ENCODE results near the gene RAB28.
A peak's percentile ranks its signal among the peaks of the same experiment; 100 is the strongest.

The RAB28 gene

GRCh38 chr4:13511101-13511500 is 27.0 kb upstream of the RAB28 start:
- H3K27ac ChIP-seq (ENCODE audit: low read depth, low read length): no peak overlapping the region
- H3K4me1 ChIP-seq (ENCODE audit: control insufficient read depth in 5 of 5, insufficient read depth in 5 of 5, low read length in 5 of 5): no peaks in the 10 kb centered on the region
- H3K9me3 ChIP-seq (ENCODE audit: control insufficient read depth in 5 of 5, low read length in 5 of 5): peaks cover 0 to 3% (median 0%) of the 10 kb centered on the region in 5 donors
- no peak overlapping the region for H3K4me3 ChIP-seq (ENCODE audit: low read depth in 1 of 5, low read length in 5 of 5)
- no peak overlapping the region for H3K9ac ChIP-seq (ENCODE audit: low read length in 5 of 5)
- H3K36me3 ChIP-seq (ENCODE audit: control insufficient read depth in 5 of 5, insufficient read depth in 5 of 5, low read length in 5 of 5): no peaks in the 10 kb centered on the region
- H3K27me3 ChIP-seq (ENCODE audit: control insufficient read depth in 5 of 5, insufficient read depth in 4 of 5, low read length in 5 of 5): peaks cover 0 to 8% (median 4%) of the 10 kb centered on the region in 5 donors

- Histone ChIP-seq H3K36me3 (ENCODE audit: control insufficient read depth in 5 of 5, insufficient read depth in 5 of 5, low read length in 5 of 5) (no peaks in the 10 kb centered on the region), H3K4me3 (ENCODE audit: low read depth in 1 of 5, low read length in 5 of 5) (no peak overlapping the region), H3K27me3 (ENCODE audit: control insufficient read depth in 5 of 5, insufficient read depth in 4 of 5, low read length in 5 of 5) (peaks cover 0 to 6% (median 3%) of the 10 kb centered on the region in 5 donors), H3K4me1 (ENCODE audit: control insufficient read depth in 5 of 5, insufficient read depth in 5 of 5, low read length in 5 of 5) (no peaks in the 10 kb centered on the region), H3K9me3 (ENCODE audit: control insufficient read depth in 5 of 5, low read length in 5 of 5) (peaks cover 0 to 3% (median 0%) of the 10 kb centered on the region in 5 donors), H3K9ac (ENCODE audit: low read length in 5 of 5) (no peak overlapping the region), H3K27ac (ENCODE audit: low read depth, low read length) (no peak overlapping the region)
Observed at GRCh38 chr4:13509442-13509841, 25.3 kb upstream of the RAB28 start.

DNA sequence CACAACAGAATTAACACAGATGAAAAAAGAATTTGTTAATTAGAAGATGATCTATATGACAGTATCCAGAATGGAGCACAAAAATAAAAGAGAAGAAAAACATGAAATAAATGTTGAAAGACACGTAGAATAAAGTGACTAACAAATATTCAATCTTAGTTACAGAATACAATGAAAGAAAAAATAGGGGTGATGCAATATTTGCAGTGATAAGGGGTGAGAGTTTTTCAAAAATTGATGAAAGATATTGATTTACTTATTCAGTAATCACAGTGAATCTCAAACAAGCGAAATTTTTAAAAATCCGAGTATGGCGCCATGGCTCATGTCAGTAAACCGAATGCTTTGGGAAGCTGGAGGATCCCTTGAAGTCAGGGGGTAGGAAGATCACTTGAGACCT is 20.2 kb upstream of the RAB28 start:
- Histone ChIP-seq H3K9me3 (ENCODE audit: control insufficient read depth in 5 of 5, low read length in 5 of 5) (peaks cover 0 to 3% (median 0%) of the 10 kb centered on the region in 5 donors), H3K27ac (ENCODE audit: low read depth, low read length) (no peak overlapping the region), H3K4me1 (ENCODE audit: control insufficient read depth in 5 of 5, insufficient read depth in 5 of 5, low read length in 5 of 5) (no peaks in the 10 kb centered on the region), H3K9ac (ENCODE audit: low read length in 5 of 5) (no peak overlapping the region), H3K36me3 (ENCODE audit: control insufficient read depth in 5 of 5, insufficient read depth in 5 of 5, low read length in 5 of 5) (no peaks in the 10 kb centered on the region), H3K4me3 (ENCODE audit: low read depth in 1 of 5, low read length in 5 of 5) (no peak overlapping the region), H3K27me3 (ENCODE audit: control insufficient read depth in 5 of 5, insufficient read depth in 4 of 5, low read length in 5 of 5) (peaks cover 0 to 4% (median 0%) of the 10 kb centered on the region in 5 donors)

DNA sequence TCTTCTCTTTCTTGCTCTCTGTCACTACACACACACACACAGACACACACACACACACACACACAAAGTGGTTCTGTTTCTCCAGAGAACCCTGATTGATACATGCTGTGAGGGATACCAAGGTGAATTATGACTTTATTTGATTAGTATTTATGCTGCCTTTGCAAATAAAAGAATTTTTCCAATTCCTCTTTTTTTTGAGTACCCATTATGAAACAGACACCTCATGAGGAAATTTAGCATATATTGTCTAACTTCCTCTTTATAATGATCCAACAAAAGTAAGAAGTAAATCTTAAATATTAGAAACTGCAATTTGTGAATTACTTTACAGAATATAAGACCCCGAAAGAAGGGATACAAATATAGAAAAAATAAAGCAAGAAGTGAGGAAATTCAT is 14.3 kb upstream of the RAB28 start:
- Histone ChIP-seq H3K9ac (ENCODE audit: low read length in 5 of 5) (no peak overlapping the region), H3K4me1 (ENCODE audit: control insufficient read depth in 5 of 5, insufficient read depth in 5 of 5, low read length in 5 of 5) (no peaks in the 10 kb centered on the region), H3K27me3 (ENCODE audit: control insufficient read depth in 5 of 5, insufficient read depth in 4 of 5, low read length in 5 of 5) (peaks cover 0 to 4% (median 0%) of the 10 kb centered on the region in 5 donors), H3K4me3 (ENCODE audit: low read depth in 1 of 5, low read length in 5 of 5) (no peak overlapping the region), H3K27ac (ENCODE audit: low read depth, low read length) (no peak overlapping the region), H3K9me3 (ENCODE audit: control insufficient read depth in 5 of 5, low read length in 5 of 5) (peaks cover 0 to 3% (median 0%) of the 10 kb centered on the region in 5 donors), H3K36me3 (ENCODE audit: control insufficient read depth in 5 of 5, insufficient read depth in 5 of 5, low read length in 5 of 5) (no peaks in the 10 kb centered on the region)

GRCh38 chr4:13496605-13497004 is 12.5 kb upstream of the RAB28 start:
- peaks cover 0 to 4% (median 0%) of the 10 kb centered on the region in 5 donors for H3K27me3 ChIP-seq (ENCODE audit: control insufficient read depth in 5 of 5, insufficient read depth in 4 of 5, low read length in 5 of 5)
- H3K36me3 ChIP-seq (ENCODE audit: control insufficient read depth in 5 of 5, insufficient read depth in 5 of 5, low read length in 5 of 5): no peaks in the 10 kb centered on the region
- no peak overlapping the region for H3K9ac ChIP-seq (ENCODE audit: low read length in 5 of 5)
- H3K9me3 ChIP-seq (ENCODE audit: control insufficient read depth in 5 of 5, low read length in 5 of 5): peaks cover 0 to 3% (median 0%) of the 10 kb centered on the region in 5 donors
- H3K27ac ChIP-seq (ENCODE audit: low read depth, low read length): no peak overlapping the region
- no peaks in the 10 kb centered on the region for H3K4me1 ChIP-seq (ENCODE audit: control insufficient read depth in 5 of 5, insufficient read depth in 5 of 5, low read length in 5 of 5)
- no peak overlapping the region for H3K4me3 ChIP-seq (ENCODE audit: low read depth in 1 of 5, low read length in 5 of 5)

- no peaks in the 10 kb centered on the region for H3K4me1 ChIP-seq (ENCODE audit: control insufficient read depth in 5 of 5, insufficient read depth in 5 of 5, low read length in 5 of 5)
- H3K9ac ChIP-seq (ENCODE audit: low read length in 5 of 5): no peak overlapping the region
- no peaks in the 10 kb centered on the region for H3K36me3 ChIP-seq (ENCODE audit: control insufficient read depth in 5 of 5, insufficient read depth in 5 of 5, low read length in 5 of 5)
- H3K9me3 ChIP-seq (ENCODE audit: control insufficient read depth in 5 of 5, low read length in 5 of 5): peaks cover 0 to 3% (median 0%) of the 10 kb centered on the region in 5 donors
- H3K4me3 ChIP-seq (ENCODE audit: low read depth in 1 of 5, low read length in 5 of 5): no peak overlapping the region
- no peak overlapping the region for H3K27ac ChIP-seq (ENCODE audit: low read depth, low read length)
- H3K27me3 ChIP-seq (ENCODE audit: control insufficient read depth in 5 of 5, insufficient read depth in 4 of 5, low read length in 5 of 5): no peaks in the 10 kb centered on the region
Observed at GRCh38 chr4:13495753-13496152, 11.6 kb upstream of the RAB28 start.

GRCh38 chr4:13493793-13494192 is 9.7 kb upstream of the RAB28 start:
- Histone ChIP-seq H3K27me3 (ENCODE audit: control insufficient read depth in 5 of 5, insufficient read depth in 4 of 5, low read length in 5 of 5) (peaks cover 0 to 1% (median 0%) of the 10 kb centered on the region in 5 donors), H3K4me1 (ENCODE audit: control insufficient read depth in 5 of 5, insufficient read depth in 5 of 5, low read length in 5 of 5) (no peaks in the 10 kb centered on the region), H3K36me3 (ENCODE audit: control insufficient read depth in 5 of 5, insufficient read depth in 5 of 5, low read length in 5 of 5) (no peaks in the 10 kb centered on the region), H3K9me3 (ENCODE audit: control insufficient read depth in 5 of 5, low read length in 5 of 5) (peaks cover 0 to 3% (median 0%) of the 10 kb centered on the region in 5 donors), H3K27ac (ENCODE audit: low read depth, low read length) (no peak overlapping the region), H3K4me3 (ENCODE audit: low read depth in 1 of 5, low read length in 5 of 5) (no peak overlapping the region), H3K9ac (ENCODE audit: low read length in 5 of 5) (no peak overlapping the region)

DNA sequence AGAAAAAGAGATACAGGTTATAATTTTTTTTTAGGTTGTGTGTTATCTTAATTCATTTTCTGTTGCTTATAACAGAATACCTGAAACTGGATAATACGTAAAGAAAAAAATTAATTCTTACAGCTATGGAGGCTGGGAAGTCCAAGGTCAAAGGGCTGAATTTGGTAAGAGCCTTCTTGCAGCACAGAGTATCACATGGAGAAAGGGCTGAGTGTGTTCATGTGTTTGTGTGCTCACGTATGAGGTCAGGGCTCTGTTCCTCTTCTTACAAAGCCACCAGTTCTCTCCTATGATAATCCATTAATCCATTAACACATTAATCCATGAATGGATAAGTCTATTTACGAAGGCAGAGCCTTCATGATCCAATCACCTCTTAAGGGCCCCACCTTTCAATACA is 8.6 kb upstream of the RAB28 start:
- H3K27ac ChIP-seq (ENCODE audit: low read depth, low read length): no peak overlapping the region
- no peaks in the 10 kb centered on the region for H3K36me3 ChIP-seq (ENCODE audit: control insufficient read depth in 5 of 5, insufficient read depth in 5 of 5, low read length in 5 of 5)
- H3K4me1 ChIP-seq (ENCODE audit: control insufficient read depth in 5 of 5, insufficient read depth in 5 of 5, low read length in 5 of 5): no peaks in the 10 kb centered on the region
- no peak overlapping the region for H3K9ac ChIP-seq (ENCODE audit: low read length in 5 of 5)
- H3K9me3 ChIP-seq (ENCODE audit: control insufficient read depth in 5 of 5, low read length in 5 of 5): peaks cover 0 to 3% (median 0%) of the 10 kb centered on the region in 5 donors
- H3K27me3 ChIP-seq (ENCODE audit: control insufficient read depth in 5 of 5, insufficient read depth in 4 of 5, low read length in 5 of 5): peaks cover 0 to 5% (median under 1%) of the 10 kb centered on the region in 5 donors
- H3K4me3 ChIP-seq (ENCODE audit: low read depth in 1 of 5, low read length in 5 of 5): no peak overlapping the region

GRCh38 chr4:13484749-13485221 is 645 bp upstream of the RAB28 start:
- H3K27ac ChIP-seq (ENCODE audit: low read depth, low read length): peak overlapping the region; percentile 83
- peaks cover 7 to 21% (median 18%) of the 10 kb centered on the region in 5 donors for H3K4me1 ChIP-seq (ENCODE audit: control insufficient read depth in 5 of 5, insufficient read depth in 5 of 5, low read length in 5 of 5)
- H3K36me3 ChIP-seq (ENCODE audit: control insufficient read depth in 5 of 5, insufficient read depth in 5 of 5, low read length in 5 of 5): no peaks in the 10 kb centered on the region
- H3K9me3 ChIP-seq (ENCODE audit: control insufficient read depth in 5 of 5, low read length in 5 of 5): peaks cover 0 to 3% (median 0%) of the 10 kb centered on the region in 5 donors
- H3K4me3 ChIP-seq (ENCODE audit: low read depth in 1 of 5, low read length in 5 of 5): peak overlapping the region; percentile 75 to 84 (median 80)
- H3K27me3 ChIP-seq (ENCODE audit: control insufficient read depth in 5 of 5, insufficient read depth in 4 of 5, low read length in 5 of 5): peaks cover 0 to 5% (median 2%) of the 10 kb centered on the region in 5 donors
- peak overlapping the region in 2 of 5 donors; percentile 44 to 47 for H3K9ac ChIP-seq (ENCODE audit: low read length in 5 of 5)

DNA sequence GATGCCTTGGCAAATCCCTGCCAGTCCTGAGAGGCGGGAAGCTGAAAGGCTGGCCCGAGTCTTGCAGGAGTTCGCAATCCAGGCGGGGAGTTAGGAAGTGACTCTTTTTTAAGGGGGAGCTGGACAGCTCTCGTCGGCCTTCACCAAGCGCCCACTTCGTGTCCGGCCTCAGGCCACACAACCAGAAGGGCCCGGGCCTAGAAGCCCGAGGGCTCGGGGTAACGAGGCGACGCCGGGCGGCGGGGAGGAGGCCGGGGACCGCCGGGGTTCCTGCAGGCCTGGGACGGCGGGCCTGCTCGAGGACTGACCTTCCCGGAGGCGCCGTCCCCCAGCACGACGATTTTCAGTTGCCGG is 395 bp downstream of the RAB28 start:
- peak overlapping the region; percentile 78 to 84 (median 80) for H3K4me3 ChIP-seq (ENCODE audit: low read depth in 1 of 5, low read length in 5 of 5)
- peak overlapping the region; percentile 83 for H3K27ac ChIP-seq (ENCODE audit: low read depth, low read length)
- H3K4me1 ChIP-seq (ENCODE audit: control insufficient read depth in 5 of 5, insufficient read depth in 5 of 5, low read length in 5 of 5): peaks cover 7 to 21% (median 18%) of the 10 kb centered on the region in 5 donors

More for the DNA sequence above, 395 bp downstream of the RAB28 start:
- Histone ChIP-seq H3K27me3 (ENCODE audit: control insufficient read depth in 5 of 5, insufficient read depth in 4 of 5, low read length in 5 of 5) (peaks cover 0 to 3% (median 2%) of the 10 kb centered on the region in 5 donors), H3K36me3 (ENCODE audit: control insufficient read depth in 5 of 5, insufficient read depth in 5 of 5, low read length in 5 of 5) (peaks cover 0 to under 1% (median 0%) of the 10 kb centered on the region in 5 donors), H3K9me3 (ENCODE audit: control insufficient read depth in 5 of 5, low read length in 5 of 5) (peaks cover 0 to 3% (median 0%) of the 10 kb centered on the region in 5 donors), H3K9ac (ENCODE audit: low read length in 5 of 5) (peak overlapping the region; percentile 66 to 88 (median 82))

Measured in subcutaneous abdominal adipose tissue (tissue), 5 donors.